Kidney (tissue), 14 donors: ENCODE results near the gene C1QTNF12. TPM values are rescaled to one million over a fixed set of nuclear protein-coding genes. Genes with fewer than 3 reads are reported as not detected.
A peak's percentile ranks its signal among the peaks of the same experiment; 100 is the strongest.

Experiments used
- DNase-seq, 5 donors: peaks; one replicate each; pipeline ENCODE4 v3.0.0-alpha.2; 2013 to 2020
- FAIRE-seq: peaks from 2 replicates; lab custom pipeline; 2012; peaks lifted over from hg19 to GRCh38; lab: Jason Lieb, UNC
- H3K27ac ChIP-seq, 2 donors: one replicate each; pipeline ENCODE4 v1.7.0; 2013; ENCODE audit warnings: low read depth in 2 of 2, low read length in 2 of 2, inconsistent platforms in 1 of 2
- H3K27me3 ChIP-seq: one replicate; pipeline ENCODE4 v1.7.1; 2013; ENCODE audit warnings: low read length, inconsistent platforms; ENCODE audit not compliant: control insufficient read depth, insufficient read depth
- H3K36me3 ChIP-seq, 3 donors: one replicate each; pipeline versions ENCODE4 v1.7.0 to v1.7.1; 2013; ENCODE audit warnings: low read length in 3 of 3, control low read depth in 1 of 3, inconsistent platforms in 1 of 3; ENCODE audit not compliant: insufficient read depth in 3 of 3, control insufficient read depth in 2 of 3
- H3K4me1 ChIP-seq, 3 donors: one replicate each; pipeline versions ENCODE4 v1.7.0 to v1.7.1; 2013; ENCODE audit warnings: low read length in 3 of 3, inconsistent platforms in 1 of 3, low read depth in 1 of 3; ENCODE audit not compliant: control insufficient read depth in 2 of 3, insufficient read depth in 2 of 3
- H3K4me3 ChIP-seq, 3 donors: one replicate each; pipeline versions ENCODE4 v1.7.0 to v1.8.1; 2013; ENCODE audit warnings: low read length in 3 of 3, control low read depth in 1 of 3, inconsistent platforms in 1 of 3
- H3K9ac ChIP-seq, 3 donors: one replicate each; pipeline versions ENCODE4 v1.7.0 to v1.7.1; 2013; ENCODE audit warnings: low read length in 3 of 3, control low read depth in 1 of 3, inconsistent platforms in 1 of 3
- H3K9me3 ChIP-seq, 3 donors: one replicate each; pipeline versions ENCODE4 v1.7.0 to v1.7.1; 2013; ENCODE audit warnings: low read length in 3 of 3, control low read depth in 1 of 3, inconsistent platforms in 1 of 3; ENCODE audit not compliant: control insufficient read depth in 2 of 3, insufficient read depth in 1 of 3
- intact Hi-C: fragments of 100-400 bp; cut with DNase I; formaldehyde crosslinking; loops from one replicate; pipeline ENCODE4 v1.11.1; 2022
- polyA plus RNA-seq: library from polyadenylated mRNA; stranded (reverse); fragments of 350-450 nt; fragmentation: Illumina TruSeq; extraction: RNeasy Lipid Tissue Mini Kit (QIAGEN cat#74804); gene quantifications from one replicate; pipeline ENCODE4 v1.2.3, GENCODE V29; 2014; ENCODE audit warnings: low read depth, low replicate concordance; ENCODE audit not compliant: insufficient read depth
- total RNA-seq: library from RNA; stranded (reverse); fragmentation: NEBNext Ultra II Directional; extraction: Animal tissue kit (Norgen Biotek cat#: 25700); gene quantifications from one replicate; pipeline ENCODE4 v1.2.1, GENCODE V29; 2021
- TF ChIP-seq, protein P1 (sequence below): IDR thresholded peaks from 3 replicates; pipeline ENCODE4 v1.5.1; 2012; ENCODE audit warnings: mild to moderate bottlenecking, moderate library complexity, borderline replicate concordance; ENCODE audit not compliant: insufficient read depth; ENCODE audit errors: extremely low read depth
- donor health status: control.
- donor health status: control.
- donor health status: control.
- donor health status: control.
- donor health status: control.
- donor health status: DM: yes; HTN: yes; CAD: no.
- donor health status: Normal renal cell carcinoma (clear cell type).

Gene C1QTNF12
- total and polyA plus RNA-seq, 2 donors from 2014 or later = 3.1 to 9.9 TPM

DNA sequence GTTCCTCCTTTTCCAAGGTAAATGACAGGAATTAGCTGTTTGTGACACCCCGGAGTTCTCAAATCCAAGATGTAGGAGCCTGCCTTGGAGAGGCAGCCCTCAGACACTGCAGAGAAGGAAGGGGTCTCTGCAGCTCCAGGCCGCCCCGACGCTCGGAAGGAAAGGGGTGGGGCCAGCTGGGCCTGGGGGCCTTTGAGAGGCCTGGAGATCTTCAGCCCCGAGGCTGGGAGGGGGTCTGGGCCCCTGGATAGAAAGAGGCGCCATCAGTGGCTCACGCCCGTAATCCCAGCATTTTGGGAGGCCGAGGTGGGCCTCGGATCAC lies 39.0 kb downstream of the C1QTNF12 start:
- no peak overlapping the region for H3K4me3 ChIP-seq
- H3K27me3 ChIP-seq = no peaks in the 10 kb centered on the region
- TF ChIP-seq, protein P1, sequence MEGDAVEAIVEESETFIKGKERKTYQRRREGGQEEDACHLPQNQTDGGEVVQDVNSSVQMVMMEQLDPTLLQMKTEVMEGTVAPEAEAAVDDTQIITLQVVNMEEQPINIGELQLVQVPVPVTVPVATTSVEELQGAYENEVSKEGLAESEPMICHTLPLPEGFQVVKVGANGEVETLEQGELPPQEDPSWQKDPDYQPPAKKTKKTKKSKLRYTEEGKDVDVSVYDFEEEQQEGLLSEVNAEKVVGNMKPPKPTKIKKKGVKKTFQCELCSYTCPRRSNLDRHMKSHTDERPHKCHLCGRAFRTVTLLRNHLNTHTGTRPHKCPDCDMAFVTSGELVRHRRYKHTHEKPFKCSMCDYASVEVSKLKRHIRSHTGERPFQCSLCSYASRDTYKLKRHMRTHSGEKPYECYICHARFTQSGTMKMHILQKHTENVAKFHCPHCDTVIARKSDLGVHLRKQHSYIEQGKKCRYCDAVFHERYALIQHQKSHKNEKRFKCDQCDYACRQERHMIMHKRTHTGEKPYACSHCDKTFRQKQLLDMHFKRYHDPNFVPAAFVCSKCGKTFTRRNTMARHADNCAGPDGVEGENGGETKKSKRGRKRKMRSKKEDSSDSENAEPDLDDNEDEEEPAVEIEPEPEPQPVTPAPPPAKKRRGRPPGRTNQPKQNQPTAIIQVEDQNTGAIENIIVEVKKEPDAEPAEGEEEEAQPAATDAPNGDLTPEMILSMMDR = no peak
- no peaks in the 10 kb centered on the region for H3K36me3 ChIP-seq
- intact Hi-C loops = no loop called here
- FAIRE-seq (no peak), DNase-seq (peak in 2 of 5 donors; percentile 53 to 60)
- peaks cover 0 to 3% (median 0%) of the 10 kb centered on the region in 3 donors for H3K4me1 ChIP-seq
- no peak overlapping the region for H3K27ac ChIP-seq
- no peak overlapping the region for H3K9ac ChIP-seq
- no peaks in the 10 kb centered on the region for H3K9me3 ChIP-seq

DNA sequence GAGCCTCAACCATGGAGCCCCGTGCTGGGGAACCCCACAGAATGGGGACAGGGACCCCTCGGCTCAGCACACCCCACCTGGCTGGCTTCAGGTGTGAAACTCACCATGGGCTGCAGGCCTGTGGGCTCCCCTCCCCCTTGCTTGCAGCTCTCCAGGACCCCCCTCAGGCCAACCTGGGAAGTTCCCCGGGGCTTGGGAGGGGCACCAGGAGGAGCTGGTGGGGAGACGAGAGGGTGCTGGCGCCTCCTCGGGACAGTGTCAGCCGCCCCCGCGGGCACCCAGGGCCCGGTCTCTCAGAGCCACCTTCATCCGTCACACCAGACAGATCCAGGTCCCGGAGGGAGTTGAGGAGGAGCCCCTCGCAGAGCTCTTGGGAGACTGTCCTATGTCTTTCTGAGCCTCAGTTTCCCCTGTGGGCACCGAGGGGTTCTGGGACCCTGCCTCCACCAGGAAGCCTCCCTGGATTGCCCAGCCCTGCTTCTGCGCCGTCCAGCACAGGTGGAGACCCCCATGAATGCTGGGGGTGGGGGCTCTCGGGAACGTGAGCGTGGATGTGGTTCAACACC lies 39.5 kb downstream of the C1QTNF12 start:
- DNase-seq (peak in 2 of 5 donors; percentile 64 to 74), FAIRE-seq (no peak)
- H3K9me3 ChIP-seq = no peaks in the 10 kb centered on the region
- H3K9ac ChIP-seq = no peak overlapping the region
- H3K27me3 ChIP-seq = no peaks in the 10 kb centered on the region
- intact Hi-C loops = no loop called here
- no peaks in the 10 kb centered on the region for H3K36me3 ChIP-seq
- H3K4me1 ChIP-seq = peaks cover 0 to 3% (median 0%) of the 10 kb centered on the region in 3 donors
- H3K4me3 ChIP-seq = no peak overlapping the region
- TF ChIP-seq, protein P1 = no peak
- no peak overlapping the region for H3K27ac ChIP-seq

DNA sequence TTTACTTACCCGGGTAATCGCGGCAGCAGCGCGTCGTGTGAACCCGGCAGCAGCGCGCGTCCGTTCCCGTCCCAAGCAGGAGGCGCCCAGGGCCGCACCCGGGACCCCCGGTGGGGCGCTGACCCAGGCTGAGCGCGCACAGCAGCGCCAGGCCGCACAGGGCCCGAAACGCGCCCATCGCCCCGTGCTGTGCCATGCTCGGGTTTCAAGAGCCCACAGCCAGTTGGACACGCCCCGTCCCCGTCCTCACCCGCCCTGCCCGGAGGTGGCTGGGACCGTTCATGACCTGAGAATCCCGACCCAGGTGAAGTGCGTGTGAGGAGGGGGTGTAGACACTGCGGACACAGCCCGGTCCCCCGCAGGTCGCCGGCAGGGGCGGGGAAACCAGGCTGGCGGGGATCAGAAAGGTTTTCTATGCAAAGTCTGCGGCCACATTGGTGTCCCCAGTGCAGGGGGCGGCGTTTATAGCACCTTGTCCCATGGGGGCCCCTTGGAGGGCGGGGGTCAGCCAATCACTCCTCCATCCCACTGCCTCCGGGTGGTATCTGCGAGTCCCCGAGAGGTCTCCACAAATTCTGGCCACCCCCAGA lies 40.1 kb downstream of the C1QTNF12 start, which contains the start of gene TNFRSF18:
Gene TNFRSF18 (minus strand): TSS at position 217 of the 590 bp plus-strand sequence. CDS start 21 bp downstream, at position 196.
- Histone ChIP-seq H3K4me3 (no peak within 1 kb of the TSS), H3K27ac (no peak within 1 kb of the TSS), H3K4me1 (peaks cover 0 to 3% (median 0%) of the 10 kb centered on the region in 3 donors), H3K9ac (no peak within 1 kb of the TSS), H3K27me3 (no peaks in the 10 kb centered on the region), H3K36me3 (no peaks in the 10 kb centered on the region), H3K9me3 (no peaks in the 10 kb centered on the region)
- DNase-seq (peak; percentile 48 to 82 (median 67)), FAIRE-seq (no peak)
- intact Hi-C loops = no loop called here
- TF ChIP-seq, protein P1 = no peak
